NCI-H226 (cell line): Measurements from ENCODE around the gene UBAC2.
"Not testable (repeated sequence)": the region's sequence is repeated elsewhere in the genome, so short reads cannot be mapped to it uniquely, and the experiment has no call there.

Experiments used
- DNase-seq: peaks from one replicate; pipeline ENCODE4 v3.0.0-alpha.2; 2015

Gene UBAC2

DNA sequence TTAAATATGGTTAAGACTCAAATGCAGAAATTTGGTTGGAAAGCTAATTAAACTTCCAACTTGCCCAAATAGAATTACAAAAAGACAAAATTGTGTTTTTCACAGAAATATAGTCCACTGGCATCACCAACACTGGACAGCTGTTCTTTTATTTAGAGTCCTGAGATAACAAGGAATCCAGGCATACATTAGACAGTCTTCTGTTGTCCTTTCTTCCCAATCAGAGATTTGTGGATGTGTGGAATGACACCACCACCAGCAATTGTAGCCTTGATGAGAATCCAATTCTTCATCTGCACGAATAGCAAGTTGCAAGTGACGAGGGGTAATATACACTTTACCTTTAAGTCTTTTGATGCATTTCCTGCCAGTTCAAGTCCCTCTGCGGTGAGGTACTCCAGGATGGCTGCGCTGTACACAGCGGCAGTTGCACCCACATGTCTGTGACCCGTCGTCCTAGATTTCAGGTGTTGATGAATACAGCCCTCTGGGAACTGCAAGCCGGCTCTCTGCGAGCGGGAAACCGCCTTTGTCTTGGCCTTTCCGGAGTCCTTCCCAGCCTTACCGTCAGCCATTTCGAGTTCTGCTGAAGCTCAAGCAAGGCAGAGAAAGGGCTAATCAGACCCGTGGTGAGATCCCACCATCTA, 14.7 kb downstream of the UBAC2 start:
- no peak for DNase-seq

DNA sequence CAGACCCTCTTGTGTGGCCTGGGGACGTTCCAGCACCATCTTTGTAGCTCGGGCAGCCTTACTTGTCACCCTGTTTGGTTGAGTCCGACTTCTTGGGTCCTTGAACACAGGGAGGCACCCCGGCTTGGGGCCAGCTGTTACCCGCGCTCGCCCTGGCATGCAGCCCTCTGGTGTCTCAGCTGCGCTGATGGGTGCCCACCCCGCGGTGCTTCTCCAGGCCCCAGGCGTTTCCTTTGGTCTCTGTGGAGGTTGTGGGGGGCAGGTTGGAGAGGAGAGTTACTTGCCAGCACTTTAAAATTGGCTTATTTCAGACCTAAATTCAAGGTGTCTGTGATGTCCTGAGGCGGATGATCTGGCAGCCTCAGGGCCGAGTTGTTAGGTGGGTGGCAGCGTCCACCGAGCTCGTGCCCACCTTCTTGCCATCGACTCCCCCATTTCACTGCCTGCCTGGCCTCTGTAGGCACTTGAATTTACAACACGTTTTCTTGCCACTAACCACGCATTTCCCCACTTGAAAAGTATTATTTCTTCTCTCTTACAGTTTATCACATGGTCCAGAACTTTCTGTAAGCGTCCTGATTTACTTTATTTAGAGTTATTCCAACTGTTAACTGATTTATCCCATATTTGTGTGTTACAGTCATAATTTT, 16.9 kb downstream of the UBAC2 start:
- DNase-seq = no peak

DNA sequence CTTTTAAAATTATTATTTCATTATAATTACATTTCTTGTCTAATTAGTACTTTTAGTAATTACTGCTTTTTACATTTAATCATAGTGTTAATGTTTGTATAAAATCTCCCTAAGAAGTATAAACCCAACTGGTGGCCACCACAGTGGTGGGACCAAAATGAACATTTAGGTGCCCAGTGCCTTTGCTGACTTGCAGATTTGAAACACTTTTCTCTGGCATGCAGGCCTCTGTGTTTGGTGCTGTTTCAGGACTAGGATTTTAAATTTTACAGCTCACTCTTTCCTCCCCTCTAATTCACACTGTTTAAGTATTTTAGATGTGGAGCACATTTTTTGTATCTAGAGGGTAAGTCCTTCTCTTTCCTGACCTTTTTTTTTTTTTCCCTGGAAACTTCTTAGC, 17.5 kb downstream of the UBAC2 start:
- no peak for DNase-seq

DNA sequence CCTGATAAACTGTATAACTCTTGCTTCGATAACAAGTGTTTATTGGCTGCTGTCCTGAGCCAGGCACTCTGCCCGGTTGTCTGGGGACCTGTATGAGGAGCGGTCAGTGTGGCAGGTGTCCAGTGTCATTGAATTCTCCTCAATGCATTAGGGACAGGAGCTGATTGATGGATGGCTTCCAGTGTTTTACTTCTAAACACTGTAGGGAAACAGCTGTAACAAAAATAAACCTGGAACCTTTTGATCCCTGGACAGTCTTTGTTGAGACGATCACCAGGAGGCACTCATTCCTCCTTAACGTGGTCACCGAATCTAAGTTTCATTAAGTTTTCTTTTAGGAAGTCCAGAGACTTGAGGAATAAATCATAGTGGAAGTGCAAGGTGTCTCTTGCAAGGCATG, 17.9 kb downstream of the UBAC2 start:
- DNase-seq = no peak

DNA sequence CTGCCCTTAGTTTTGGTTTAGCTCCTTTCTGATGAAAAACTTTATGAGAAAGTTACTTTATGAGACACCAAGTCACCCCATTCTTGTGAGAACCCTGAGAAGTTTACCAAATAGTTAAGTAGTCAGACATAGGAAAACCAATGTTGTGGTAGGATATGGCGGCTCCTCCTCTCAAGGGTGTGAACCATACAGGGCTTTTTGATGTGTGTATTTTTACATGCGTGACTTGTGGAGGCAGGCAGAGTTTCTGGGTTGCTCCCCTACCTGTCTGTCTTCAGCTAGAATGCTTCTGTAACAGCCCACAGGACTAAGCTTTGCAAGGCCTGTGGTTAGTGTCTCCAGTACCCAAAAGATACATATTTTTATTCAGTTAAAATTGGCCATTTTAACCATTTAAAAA, 18.3 kb downstream of the UBAC2 start:
- no peak for DNase-seq

DNA sequence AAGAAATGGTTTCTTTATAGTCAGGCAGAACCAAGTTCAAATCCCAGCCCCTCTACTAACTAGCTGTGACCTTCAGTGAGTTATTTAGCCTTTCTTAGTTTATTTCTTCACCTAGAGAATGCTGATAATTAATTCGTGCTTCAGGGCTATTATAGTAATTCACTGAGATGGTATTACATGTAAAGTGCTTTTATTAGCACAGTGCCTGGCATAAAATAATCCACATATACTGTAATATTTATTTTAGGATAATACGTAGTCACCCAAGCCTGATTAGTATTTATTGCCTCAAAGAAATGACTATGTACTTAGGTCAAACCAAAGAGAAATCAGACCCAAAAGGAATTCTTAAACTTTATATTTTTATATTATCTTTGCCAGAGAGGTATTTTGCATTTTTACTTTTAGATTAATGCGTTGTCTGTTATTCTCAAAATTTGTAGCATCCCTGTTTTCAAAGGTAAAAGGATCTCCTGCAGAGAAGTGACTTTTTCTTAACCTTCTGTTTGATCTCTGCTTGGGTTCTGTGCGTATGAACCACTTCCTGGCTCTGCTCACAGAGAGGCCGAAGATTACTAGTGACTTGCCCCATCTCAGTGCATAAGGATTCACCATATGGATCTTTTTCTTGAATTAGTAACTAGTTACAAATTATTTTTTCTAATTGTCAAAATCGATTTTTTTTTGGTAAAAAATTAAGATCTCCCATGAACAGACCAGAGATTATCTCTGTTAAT, 19.7 kb downstream of the UBAC2 start:
- DNase-seq = no peak

DNA sequence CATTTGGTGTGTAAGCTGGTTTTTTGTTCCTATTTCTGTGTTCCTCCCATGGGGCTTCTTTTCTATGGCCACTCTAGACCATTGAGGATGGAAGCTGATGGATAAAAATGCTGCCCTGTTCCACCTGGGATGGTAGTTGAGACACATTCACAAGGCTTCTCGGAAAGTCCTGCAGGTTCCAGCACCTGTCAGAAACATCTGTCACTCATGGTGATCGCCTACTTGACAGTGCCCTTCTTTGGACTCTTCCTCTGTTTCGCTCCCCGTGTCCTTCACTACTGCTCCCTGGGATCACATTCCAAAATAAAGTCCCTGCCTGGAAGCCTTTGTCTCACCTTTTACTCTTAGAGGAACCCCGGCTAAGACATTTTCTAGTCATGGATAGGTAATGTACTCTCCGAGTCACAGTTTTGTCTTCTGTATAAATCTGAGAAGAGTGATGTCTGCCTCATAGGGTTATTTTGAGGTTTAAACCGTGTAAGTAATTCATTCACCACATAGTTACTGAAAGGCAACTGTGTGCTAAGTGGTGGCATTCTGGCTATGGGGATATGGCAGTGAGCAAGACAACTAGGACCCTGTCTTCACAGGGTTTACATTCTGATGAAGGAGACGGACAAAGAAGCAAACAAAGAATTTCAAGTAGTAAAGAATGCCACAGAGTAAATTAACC, 21.0 kb downstream of the UBAC2 start:
- DNase-seq = no peak

DNA sequence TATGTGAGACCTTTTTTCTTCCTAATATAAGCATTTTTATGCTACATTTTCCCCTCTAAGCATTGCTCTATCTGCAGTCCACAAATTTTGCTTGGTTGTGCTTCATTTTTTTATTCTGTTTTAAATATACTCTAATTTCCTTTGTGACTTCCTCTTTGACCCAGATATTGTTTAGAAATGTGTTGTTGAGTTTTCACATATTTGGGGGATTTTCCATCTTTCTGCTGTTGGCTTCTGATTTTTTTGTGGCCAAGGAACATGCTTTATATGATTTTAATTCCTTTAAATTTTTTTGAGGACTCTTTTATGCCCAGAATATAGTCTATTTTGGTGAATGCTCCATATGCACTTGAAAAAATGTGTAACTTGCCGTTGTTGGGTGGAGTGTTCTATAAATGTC, 22.9 kb downstream of the UBAC2 start:
- DNase-seq = no peak

DNA sequence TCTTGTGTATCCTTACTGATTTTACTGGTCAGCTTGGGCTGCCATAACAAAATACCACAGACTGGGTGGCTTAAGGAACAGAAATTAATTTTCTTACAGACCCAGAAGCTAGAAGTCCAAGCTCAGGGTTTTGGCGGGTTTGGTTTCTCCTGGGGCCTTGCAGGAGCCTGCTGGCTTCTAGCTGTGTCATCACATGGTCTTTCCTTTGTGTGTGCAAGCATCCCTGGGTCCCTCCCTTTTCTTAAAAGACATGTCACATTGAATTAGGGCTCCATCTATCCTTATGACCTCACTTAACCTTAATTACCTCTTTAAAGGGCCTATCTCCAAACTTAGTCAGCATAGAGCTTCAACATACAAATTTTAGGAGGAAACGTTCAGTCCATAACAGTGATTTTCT, 23.4 kb downstream of the UBAC2 start:
- DNase-seq = no peak

DNA sequence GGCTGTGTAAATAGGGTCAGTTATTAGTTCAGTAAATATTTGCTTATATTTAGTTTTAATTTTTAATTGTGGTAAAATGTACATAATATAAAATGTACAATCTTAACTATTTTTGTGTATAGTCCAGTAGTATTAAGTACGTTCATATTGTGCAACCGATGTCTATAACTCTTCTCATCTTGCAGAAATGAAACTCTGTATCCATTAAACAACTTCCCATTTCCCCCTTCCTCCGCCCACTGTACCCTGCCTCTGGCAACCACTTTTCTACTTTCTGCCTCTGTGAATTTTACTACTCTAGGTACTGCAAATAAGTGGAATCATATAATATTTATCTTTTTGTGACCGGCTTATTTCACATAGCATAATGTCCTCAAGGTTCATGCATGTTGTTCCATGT, 24.4 kb downstream of the UBAC2 start:
- DNase-seq = no peak

DNA sequence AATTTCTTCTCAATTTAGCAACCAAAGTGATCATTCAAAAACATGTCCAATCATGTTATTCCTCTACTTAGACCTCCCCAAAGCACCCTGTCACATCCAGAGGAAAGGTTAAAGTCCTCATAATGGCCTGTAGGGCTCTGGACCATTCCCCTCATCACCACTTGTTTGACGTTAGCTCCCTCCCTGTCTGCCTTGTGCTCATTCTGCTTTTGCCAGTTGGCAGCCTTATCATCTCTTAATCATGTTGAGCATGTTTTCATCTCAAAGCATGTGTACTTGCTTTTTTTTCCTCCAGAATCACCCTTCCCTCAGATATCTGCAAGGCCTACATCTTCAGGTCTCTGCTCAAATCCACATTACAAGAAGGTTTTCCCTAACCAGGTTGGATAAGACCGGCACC, 25.9 kb downstream of the UBAC2 start:
- no peak for DNase-seq

DNA sequence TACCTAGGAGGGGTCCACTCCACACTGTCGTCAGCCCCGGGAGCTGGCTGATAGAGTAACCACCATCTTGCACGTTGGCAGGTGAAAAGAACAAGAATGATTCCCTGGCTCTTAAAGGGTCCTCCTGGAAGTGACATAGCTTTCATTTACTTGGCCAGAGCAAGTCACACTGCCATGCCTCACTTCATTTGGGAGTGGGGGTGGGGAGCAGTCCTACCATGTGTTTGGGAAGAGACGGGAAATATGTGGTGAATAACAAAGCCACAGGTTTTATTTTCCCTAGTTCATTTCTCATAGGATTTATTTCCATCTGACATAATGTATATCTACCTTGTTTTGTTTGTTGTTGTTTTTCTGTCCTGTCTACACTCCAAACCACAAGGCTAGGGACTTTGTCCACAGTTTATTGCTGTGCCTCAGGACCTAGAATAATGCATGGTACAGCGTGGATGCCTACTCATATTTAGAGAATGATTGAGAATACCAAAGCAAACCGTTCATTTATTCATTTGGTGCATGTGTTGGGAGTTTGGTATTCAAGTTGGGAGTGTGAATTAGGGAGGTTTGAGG, 26.8 kb downstream of the UBAC2 start:
- DNase-seq = no peak

DNA sequence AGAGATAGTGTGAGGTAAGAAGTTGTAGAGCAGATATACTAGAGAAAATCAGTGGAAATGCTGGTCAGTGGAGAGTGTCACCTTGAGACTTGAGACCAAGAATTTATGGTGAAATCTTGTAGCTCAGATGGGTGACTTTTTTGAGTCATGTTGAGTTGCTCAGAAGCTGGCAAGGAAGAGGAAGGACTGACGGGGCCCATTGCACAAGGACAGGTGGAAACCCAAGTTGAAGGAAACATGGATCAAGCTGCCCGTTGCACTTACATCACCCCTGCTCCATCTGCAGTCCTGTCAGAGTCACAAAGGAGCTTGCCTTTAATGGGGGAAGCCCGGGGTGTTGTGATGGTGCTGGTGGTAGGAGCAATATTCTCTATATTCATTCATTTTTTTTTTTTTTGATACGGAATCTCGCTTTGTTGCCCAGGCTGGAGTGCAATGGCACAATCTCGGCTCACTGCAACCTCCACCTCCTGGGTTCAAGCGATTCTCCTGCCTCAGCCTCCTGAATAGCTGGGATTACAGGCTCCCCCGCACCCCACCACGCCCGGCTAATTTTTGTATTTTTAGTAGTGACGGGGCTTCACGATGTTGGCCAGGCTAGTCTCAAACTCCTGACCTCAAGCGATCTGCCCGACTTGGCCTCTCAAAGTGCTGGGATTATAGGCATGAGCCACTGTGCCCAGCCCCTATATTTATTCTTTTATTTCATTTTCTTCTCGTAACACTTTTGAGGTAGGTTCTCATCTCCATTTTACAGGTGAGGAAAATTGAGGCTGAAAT, 27.4 kb downstream of the UBAC2 start:
- DNase-seq = no peak

DNA sequence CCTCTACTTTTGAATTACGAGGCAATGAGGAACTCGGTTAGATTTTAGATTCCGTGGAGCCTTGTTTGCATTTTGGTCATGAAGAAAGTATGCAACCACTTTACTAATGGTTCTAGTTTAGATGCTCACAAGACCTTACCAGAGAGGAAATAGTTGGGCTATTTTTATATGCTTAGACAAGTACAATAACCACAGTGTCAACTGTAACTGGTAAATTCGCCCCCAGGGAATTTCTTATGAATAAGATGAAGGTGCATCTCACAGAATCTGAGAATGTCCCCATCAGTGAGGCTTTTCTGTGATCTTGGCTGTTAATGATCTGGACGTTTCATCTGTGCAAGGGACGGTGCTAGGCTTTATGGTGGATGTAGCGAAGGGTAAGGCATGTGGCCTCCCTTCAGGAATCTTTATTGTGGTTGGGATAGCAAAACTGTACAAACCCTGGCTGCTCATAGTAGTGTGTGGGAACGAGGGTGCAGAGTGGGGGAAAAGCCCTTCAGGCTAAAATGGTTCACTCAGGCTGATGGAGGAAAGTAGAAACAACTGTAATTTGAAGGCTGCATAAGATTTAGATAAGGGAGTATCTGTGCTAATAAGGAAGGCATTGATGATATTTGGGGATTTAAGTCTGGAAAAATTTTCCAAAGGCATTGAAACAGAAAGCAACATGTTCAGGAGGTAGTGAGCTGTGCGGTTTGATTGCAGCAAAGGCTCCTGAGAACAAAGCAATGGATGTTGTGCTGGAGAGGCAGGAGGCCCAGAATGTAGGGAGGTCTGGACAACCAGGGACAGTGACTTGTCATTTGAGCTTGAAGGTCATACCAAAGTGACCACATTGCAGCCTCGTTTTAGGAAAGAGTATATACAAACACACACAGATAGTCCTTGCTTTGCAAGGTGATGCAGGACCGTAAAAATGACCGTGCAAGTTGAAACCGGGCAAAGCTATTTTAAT, 28.4 kb downstream of the UBAC2 start:
- peak; percentile 72 for DNase-seq

DNA sequence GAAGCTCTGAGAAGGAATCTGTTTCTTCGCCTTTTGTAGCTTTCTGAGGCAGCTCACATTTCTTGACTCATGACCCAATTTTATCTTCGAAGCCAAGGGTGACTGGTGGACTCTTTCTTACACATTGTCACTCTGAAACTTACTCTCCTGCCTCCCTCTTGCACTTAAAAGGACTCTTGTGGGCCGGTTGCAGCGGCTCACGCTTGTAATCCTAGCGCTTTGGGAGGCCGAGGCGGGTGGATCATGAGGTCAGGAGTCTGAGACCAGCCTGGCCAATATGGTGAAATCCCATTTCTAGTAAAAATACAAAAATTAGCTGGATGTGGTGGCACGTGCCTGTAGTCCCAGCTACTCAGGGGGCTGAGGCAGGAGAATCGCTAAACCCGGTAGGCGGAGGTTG, 29.9 kb downstream of the UBAC2 start:
- not testable (repeated sequence) for DNase-seq

DNA sequence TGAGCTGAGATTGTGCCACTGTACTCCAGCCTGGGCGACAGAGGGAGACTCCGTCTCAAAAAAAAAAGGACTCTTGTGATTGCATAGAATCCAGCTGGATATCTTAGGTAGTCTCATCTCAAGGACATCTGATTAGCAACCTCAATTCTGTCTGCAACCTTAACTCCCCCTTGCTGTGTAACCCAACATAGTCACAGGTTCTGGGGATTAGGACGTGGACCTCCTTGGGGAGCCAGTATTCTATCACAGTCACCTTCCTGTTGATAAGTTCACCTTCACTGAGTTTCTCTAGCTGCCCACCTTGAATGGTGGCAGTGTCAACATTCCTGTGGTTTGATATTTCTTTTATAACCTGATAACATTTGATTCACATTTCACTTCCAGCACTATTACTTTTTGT, 30.3 kb downstream of the UBAC2 start:
- DNase-seq = no peak

DNA sequence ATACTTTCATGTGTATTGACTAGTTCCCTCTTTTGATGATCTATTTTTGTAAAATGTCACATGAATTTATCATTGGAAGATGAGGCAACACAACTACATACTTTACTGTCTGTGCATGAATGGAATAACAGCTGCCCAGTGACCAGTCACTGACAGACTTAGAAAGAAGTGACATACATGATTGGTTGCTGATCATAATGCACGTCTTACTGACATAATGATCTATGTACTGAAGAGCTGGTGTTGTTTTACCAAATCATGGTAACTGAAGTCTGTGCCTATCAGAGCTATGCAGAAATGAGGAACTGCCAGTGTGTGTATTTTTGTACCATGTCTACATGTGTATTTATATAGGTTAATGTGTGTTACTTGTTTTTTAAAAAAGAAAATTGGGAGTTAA, 31.1 kb downstream of the UBAC2 start:
- no peak for DNase-seq

DNA sequence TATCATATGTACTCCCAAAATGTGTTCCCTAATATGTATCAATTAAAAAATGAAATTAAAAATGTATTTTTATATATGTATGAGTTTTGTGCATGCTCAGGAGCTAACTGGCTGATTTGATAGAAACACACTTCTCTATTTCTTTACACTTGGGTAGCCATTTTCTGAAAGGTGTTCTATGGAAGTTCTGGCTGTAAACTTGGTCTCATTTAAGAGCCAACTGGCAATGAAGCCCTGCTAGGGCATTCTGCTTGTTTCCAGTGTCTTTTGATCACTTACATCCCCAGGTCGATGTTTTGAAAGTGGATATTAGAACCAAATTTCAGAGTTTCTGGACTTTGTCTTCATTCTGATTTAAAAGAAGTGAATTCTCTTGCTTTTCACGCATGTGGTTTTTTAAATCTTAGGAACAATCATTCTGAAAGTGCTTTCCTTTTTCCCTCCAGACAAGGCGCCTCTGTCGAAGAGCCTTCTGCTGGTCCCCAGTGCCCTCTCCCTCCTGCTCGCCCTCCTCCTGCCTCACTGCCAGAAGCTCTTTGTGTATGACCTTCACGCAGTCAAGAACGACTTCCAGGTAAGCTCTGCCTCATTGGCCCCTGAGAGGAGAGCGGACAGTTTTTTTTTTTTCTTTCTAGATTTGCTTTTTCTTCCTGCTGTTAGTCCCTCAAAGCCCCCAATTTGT, 37.5 kb downstream of the UBAC2 start:
- DNase-seq = no peak

DNA sequence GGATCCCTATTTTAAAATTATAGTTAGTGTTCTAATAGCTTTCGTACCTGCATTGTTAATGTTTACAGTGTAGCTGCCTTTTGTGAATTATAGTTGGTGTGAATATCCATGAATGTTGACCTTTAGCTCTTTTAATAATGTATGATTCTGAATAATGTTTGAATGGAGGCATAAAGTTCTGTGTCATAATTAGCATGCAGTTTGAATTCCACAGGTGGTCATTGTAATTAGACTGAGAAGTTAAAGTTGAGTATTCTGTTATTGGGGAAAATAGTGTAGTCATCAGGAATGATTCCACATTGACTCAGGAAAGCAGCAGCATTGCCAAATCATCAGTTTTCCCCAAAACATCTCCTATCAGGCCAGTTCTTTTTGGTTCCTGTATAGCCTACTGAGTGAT, 45.4 kb downstream of the UBAC2 start:
- DNase-seq = no peak

DNA sequence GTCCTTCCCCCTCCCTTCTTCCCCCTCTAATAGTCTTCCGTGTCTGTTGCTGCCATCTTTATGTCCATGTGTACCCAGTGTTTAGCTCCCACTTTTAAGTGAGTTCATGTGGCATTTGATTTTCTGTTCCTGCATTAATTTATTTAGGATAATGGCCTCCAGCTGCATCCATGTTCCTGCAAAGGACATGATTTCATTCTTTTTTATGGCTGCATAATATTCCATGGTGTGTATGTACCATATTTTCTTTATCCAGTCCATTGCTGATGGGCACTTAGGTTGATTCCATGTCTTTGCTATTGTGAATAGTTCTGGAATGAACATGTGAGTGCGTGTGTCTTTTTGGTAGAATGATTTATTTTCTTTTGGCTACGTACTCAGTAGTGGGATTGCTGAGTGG, 48.5 kb downstream of the UBAC2 start:
- not testable (repeated sequence) for DNase-seq

DNA sequence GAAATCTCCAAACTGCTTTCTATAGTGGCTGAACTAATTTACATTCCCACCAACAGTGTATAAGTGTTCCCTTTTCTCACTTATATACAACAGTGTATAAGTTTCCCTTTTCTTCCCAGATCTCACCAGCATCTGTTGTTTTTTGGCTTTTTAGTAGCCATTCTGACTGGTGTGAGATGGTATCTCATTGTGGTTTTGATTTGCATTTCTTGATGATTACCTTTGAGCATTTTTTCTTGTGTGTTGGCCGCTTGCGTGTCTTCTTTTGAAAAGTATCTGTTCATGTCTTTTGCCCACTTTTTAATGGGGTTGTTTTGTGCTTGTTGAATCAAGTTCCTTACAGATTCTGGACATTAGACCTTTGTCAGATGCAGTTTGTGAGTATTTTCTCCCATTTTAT, 49.0 kb downstream of the UBAC2 start:
- not testable (repeated sequence) for DNase-seq
